ENCODE data around the gene PIK3R2.
"Not testable (repeated sequence)": the region's sequence is repeated elsewhere in the genome, so short reads cannot be mapped to it uniquely, and the experiment has no call there.

The PIK3R2 gene

DNA sequence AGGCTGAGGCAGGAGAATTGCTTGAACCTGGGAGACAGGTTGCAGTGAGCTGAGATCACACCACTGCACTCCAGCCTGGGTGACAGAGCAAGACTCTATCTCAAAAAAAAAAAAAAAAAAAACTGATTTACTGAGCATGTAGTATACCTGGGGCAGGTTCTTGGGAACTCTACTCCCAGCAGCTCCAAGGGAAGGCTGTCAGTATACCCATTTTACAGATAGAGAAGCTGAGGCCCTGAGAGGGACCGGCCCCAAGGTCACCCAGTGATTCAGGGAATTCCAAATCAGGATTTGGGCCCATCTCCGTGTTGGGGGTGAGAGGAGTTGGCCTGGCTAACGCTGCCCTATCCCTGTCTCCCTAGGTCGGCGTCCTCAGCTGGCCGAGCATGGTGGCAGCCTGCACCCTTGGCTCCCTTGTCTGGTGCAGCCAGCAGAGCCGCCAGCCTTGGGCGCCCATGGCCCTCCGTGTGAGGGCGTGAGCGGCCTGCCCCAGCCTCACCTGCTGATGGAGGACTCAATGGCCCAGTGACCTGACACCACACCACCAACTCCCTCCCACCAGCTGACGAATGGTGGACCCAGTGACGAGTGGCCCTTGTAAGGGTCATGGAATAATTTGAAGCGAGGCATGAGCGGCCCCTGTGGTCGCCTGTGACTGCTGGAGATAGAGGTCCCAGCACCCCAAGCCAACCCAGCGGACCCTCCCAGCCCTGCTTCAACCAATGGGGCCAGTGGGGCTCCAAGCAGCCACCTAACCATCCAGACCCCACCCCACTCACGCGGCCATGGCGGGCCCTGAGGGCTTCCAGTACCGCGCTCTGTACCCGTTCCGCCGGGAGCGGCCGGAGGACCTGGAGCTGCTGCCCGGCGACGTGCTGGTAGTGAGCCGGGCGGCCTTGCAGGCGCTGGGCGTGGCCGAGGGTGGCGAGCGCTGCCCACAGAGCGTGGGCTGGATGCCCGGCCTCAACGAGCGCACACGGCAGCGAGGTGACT lies 2.4 kb downstream of the PIK3R2 start:
- no peak for DNase-seq (ENCODE audit: low read depth in 2 of 2)

DNA sequence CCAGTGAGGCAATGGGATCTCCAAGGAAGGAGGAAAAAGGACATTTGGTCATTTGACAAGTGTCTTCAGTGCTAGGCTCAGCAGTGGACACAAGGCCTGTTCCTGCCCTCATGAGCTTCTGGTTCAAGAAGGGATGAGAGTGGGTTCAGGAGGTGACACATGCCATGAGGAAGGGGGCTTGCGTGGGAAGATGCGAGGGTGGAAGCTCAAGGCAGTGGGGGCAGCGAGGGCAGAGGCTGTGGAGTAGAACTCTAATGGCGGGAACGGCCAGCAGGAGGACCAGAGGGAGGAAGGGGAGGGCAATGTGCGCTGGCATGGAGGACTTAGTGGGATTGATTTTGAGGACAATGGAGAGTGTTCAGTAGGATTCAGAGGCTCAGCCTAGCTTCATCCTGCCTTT lies 3.3 kb downstream of the PIK3R2 start:
- no peak for DNase-seq (ENCODE audit: low read depth in 2 of 2)

DNA sequence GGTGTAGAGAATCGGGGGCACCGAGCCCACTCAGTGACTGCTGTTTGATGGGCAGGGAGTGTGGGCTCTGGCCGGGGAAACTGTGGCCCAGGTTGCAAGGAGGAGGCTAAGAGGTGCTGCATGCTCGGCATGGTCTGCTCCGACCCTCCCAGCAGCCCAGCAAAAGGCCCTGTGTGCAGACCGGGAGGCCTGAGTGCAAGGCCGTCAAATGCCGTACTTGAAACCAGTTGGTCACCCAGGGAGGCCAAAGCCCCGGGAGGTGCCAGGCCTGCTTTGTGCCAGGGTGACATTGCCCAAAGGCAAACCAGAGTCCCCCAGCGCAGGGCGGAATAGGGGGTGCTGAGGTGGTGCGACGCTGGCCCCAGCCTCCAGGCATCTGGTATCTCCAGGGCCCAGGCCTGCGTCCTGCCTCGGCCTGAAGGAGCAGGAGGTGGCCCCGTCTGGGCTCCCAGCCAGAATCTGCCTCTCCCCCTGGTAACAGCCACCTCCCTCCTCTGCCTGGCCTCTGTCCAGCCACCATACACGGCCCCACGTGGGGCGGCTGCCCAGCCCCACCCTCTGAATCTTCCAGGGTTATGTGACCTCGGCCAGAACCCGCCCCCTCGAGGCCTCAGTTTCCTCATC lies 4.0 kb downstream of the PIK3R2 start:
- DNase-seq (ENCODE audit: low read depth in 2 of 2), result no peak

DNA sequence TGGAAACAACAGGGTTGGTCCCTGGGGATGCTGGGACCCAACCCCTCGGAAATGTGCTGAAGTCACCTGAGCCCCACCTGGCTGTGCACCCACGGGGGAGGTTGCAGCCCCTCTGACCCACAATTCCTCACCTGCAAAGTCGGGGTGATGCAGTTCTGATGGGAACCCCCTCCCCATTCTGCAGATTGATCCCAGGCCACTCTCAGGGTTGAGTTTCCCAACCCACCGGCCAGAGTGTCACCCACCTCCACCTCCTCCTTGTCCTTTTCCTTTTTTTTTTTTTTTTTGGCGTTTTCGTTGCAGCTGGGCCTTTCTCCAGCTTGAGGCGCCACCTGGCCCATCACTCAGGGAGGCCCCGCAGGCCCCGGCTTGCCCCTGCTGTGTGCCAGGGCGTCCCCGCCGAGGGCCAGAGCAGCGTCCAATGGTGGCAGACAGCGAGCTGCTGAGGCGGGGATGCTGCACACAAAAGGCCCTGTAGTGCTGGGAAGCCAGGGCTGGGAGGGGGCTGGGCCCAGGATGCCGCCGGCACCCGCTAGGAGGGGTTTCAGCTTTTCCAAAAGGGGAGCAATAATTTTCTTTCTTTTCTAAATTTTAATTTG lies 4.6 kb downstream of the PIK3R2 start:
- no peak for DNase-seq (ENCODE audit: low read depth in 2 of 2)

DNA sequence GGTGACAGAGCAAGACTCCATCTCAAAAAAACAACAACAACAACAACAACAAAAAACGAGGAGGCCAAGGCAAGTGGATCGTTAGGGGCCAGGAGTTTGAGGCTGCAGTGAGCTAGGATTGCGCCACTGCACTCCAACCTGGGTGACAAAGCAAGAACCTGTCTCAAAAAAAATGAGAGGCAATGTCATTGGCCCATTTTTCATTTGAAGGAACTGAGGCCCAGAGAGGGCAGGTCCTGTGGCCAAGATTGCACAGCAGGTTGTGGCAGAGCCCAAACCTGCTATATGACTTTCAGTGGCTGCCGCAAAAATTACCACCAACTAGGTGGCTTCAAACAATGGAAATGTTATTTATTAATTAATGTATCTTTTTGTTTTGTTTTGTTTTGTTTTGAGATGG lies 5.5 kb downstream of the PIK3R2 start:
- no peak for DNase-seq (ENCODE audit: low read depth in 2 of 2)

DNA sequence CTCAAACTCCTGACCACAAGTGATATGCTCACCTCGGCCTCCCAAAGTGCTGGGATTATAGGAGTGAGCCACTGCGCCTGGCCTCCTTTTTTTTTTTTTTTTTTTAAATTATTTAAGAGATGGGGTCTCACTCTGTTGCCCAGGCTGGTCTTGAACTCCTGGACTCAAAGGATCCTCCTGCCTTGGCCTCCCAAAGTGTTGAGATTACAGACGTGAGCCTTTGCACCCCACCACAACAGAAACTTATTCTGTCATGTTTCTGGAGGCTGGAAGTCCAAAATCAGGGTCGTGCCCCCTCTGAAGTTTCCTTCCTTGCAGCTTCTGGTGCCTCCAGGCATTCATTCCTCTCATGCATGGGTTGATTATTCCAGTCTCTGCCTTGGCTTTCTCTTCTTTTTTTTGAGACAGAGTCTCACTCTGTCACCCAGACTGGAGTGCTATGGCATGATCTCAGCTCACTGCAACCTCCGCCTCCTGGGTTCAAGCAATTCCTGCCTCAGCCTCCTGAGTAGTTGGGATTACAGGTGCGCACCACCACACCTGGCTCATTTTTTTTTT lies 6.2 kb downstream of the PIK3R2 start:
- not testable (repeated sequence) for DNase-seq (ENCODE audit: low read depth in 2 of 2)

DNA sequence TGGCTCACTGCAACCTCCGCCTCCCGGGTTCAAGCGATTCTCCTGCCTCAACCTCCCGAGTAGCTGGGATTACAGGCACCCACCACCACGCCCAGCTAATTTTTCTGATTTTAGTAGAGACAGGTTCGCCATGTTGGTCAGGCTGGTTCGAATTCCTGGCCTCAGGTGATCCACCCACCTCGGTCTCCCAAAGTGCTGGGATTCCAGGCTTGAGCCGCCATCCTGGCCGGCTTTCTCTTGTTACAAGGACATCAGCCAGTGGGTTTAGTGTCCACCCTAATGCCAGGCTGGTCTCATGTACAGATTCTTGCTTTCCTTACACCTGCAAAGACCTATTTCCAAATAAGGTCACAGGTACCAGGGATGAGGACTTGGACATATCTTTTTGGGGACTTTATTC lies 6.8 kb downstream of the PIK3R2 start:
- no peak for DNase-seq (ENCODE audit: low read depth in 2 of 2)

DNA sequence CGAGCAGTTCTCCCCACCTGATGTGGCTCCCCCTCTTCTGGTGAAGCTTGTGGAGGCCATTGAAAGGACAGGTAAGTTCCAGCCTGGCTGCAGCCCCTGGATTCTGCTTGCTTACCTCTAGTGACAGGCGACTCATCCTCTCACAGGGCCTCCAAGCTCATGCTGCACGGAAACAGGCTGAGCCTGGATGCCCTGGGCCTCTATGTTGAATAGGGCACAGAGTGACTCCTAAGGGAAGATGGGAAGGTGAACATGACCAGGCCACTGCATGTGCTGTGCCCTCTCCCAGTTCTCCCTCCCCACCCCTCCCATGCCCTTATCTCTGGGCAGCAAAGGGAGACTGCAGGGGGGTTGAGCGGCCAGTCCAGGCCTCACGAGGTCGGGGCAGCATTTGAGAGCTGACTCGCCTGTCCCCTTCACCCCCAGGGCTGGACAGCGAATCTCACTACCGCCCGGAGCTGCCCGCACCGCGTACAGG lies 7.6 kb downstream of the PIK3R2 start:
- DNase-seq (ENCODE audit: low read depth in 2 of 2), result no peak

DNA sequence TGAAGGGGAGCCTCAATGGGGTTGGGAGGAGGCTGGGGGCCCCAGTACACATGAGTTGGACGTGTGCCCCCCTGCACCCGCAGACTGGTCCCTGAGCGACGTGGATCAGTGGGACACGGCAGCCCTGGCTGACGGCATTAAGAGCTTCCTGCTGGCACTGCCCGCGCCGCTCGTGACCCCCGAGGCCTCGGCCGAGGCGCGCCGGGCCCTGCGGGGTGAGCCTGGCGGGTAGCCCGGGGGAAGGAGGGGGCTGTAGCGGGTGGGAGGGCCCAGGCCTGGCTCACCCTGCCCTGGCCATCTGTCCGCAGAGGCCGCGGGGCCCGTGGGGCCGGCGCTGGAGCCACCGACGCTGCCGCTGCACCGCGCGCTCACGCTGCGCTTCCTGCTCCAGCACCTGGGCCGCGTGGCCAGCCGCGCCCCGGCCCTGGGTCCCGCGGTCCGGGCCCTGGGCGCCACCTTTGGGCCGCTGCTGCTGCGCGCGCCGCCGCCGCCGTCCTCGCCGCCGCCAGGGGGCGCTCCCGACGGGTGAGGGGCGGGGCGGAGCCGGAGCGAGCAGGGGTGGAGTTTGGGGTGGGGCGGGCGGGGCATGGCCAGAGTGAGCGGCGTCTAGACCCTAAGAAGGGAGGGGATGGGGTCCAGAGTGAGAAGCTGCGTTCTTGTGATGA lies 8.1 kb downstream of the PIK3R2 start:
- DNase-seq (ENCODE audit: low read depth in 2 of 2), result peak; percentile 71

DNA sequence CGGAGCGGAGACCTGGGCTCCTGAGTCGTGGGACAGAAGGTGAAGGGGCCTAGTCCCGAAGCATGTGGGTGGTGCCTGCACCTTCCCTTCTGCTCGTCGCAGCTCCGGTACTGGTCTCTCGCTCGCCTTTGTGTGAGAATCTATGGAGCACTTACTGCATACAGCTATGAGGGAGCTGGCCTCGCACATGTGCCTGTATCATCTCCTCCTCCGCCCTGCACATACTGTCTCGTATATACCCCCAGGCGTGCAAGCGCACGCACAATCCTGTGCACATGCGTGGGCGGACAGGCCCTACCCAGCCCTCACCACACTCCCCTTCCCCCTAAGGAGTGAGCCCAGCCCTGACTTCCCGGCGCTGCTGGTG lies 8.7 kb downstream of the PIK3R2 start:
- no peak for DNase-seq (ENCODE audit: low read depth in 2 of 2)

DNA sequence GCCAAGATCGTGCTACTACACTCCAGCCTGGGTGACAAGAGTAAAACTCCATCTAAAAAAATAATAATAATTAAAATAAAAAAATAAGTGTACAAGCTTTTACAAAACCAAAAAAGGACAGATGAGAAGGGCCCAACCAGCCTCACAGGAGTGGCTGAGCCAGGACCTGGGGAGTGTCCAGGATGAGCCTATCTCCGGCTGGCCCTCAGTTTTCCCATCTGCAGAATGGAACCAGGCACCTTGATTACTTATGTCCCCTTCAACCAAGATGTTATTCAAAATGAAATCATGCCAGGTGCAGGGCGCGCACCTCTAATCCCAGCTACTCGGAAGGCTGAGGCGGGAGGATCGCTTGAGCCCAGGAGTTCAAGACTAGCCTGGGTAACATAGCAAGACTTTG lies 11.1 kb downstream of the PIK3R2 start:
- DNase-seq (ENCODE audit: low read depth in 2 of 2), result no peak

DNA sequence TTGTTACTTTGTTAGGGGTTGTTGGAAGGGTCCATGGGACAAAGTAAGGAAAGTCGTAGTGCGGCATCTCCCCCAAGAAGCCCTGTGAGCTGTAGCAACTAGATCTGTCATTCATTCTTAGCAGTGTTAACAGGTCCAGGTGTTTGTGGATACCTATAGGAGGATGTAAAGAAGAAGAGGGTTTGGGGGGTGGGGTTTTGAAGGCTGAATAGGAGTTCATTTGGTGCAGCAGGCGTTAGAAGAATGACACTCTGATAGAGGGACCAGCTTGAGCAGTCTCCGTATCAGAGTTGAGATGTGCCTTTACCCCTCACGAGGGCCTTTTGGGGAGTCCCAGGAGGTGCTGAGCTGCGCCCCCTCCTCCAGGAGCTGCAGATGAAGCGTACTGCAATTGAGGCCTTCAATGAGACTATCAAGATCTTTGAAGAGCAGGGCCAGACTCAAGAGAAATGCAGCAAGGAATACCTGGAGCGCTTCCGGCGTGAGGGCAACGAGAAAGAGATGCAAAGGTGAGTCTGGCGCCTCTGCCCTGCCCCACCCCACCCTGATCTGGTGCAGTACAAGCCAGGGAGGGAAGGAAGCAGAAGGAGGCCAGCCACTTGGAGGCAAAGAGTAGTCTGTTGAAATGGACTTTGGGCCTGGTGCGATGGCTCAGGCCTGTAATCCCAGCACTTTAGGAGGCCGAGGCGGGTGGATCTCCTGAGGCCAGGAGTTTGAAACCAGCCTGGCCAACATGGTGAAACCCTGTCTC lies 13.0 kb downstream of the PIK3R2 start:
- no peak for DNase-seq (ENCODE audit: low read depth in 2 of 2)

DNA sequence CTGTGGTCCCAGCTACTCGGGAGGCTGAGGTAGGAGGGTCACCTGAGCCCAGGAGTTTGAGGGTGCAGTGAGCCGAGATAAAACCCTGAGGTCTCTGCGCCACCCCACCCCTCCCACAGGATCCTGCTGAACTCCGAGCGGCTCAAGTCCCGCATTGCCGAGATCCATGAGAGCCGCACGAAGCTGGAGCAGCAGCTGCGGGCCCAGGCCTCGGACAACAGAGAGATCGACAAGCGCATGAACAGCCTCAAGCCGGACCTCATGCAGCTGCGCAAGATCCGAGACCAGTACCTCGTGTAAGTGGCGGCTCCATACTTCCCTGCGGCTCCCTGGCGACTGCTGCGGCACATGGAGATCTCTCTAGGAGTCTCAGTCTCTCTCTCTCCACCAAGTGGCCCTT lies 14.0 kb downstream of the PIK3R2 start:
- DNase-seq (ENCODE audit: low read depth in 2 of 2), result no peak

DNA sequence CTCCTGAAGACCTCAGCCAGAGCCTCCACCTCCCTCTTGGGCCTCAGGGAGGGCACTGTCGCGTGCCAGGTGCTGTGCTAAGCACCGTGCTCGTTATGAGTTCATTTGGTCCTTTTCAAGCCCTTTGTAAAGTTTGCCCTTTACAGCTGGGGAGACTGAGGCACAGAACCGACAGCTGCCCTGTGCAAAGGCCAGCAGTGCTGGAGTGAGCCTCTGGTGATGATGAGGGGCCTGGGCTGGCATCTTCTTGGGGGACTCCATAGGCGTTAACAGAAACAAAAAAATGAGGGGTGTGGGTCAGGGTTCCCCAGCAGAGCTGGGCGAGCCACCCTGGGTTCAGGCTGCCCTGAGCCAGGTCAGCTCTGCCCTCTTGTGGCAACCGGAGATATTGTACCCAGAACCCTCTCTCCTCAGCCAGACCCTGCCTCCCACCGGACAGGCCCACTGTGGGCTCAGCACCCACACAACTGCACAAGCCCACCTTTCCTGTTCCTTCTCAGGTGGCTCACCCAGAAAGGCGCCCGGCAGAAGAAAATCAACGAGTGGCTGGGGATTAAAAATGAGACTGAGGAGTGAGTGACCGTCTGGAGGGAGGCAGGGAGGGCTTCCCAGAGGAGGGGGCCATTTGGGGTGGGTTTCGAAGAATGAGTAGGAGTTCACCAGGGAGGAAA lies 15.1 kb downstream of the PIK3R2 start:
- peak; percentile 27 to 32 for DNase-seq (ENCODE audit: low read depth in 2 of 2)

DNA sequence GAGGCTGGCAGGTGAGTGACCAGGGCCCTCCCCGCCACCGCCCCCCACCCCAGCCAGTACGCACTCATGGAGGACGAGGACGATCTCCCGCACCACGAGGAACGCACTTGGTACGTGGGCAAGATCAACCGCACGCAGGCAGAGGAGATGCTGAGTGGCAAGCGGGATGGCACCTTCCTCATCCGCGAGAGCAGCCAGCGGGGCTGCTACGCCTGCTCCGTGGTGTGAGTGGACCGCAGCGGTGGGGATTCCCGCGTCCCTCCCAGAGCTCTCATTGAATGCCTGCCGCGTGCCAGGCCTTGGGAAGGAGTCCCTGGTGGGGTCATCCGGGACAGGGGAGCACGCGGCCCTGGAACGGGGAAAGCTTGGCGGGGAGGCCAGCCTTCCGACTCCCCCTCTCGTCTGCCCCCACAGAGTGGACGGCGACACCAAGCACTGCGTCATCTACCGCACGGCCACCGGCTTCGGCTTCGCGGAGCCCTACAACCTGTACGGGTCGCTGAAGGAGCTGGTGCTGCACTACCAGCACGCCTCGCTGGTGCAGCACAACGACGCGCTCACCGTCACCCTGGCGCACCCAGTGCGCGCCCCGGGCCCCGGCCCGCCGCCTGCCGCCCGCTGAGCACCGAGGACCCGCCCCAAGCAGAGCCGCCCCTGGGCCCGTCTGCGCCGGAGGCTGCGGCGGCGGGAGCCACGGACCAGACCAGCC lies 15.9 kb downstream of the PIK3R2 start:
- no peak for DNase-seq (ENCODE audit: low read depth in 2 of 2)

DNA sequence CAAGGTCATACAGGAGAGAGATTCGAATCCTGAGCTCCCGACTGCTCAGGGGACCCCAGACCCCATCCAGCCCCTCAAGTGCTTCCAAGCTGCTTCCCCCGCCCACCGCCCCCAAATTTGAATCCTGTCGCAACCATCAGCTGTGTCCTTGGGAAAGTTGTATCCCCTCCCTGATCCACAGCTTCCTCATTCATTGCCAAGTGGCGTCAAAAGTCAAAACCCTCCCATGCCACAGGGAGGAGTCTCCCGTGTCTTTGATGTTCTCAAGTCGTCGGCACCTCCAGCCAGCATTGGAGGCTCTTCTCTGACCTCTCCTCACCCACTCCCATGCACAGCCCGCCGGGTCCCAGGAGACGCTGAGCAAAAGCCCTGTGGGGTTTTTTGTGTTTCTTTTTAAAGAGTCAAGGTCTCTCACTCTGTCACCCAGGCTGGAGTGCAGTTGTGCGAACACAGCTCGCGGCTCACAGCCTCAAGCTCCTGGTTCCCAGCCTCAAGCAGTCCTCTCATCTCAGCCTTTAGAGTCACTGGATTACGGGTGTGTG lies 17.8 kb downstream of the PIK3R2 start:
- no peak for DNase-seq (ENCODE audit: low read depth in 2 of 2)

DNA sequence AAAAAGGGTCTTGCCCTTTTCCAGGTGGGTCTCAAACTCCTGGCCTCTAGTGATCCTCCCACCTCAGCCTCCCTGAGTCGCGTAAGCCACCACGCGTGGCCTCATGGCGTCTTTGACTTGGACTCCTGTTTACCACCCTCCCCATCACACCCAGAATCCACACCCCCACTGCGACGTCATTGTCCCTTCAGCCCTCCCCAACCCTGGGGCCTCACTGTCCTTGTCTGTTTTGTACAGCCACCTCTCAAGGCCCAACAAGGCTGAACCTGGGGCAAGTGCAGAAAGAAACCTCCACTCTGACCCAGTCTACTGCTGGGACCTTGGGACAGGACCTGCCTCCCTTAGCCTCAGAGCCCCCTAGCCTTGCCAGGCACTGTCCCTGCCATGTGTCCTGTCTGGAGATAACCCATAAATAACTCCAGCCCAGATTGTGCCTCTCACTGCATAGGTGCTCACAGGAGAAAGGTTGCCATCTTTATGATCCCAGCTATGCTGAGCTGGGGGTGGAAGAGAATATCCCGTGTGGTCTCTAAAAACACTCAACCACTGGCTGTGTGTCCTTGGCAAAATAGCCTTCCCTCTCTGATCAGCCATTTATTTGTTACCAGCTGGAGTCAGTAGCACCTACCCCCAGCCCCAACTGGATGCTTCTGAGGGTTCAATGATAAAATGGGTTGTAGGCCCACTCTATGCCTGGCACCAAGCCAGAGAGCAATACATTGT lies 18.8 kb downstream of the PIK3R2 start:
- DNase-seq (ENCODE audit: low read depth in 2 of 2), result no peak

DNA sequence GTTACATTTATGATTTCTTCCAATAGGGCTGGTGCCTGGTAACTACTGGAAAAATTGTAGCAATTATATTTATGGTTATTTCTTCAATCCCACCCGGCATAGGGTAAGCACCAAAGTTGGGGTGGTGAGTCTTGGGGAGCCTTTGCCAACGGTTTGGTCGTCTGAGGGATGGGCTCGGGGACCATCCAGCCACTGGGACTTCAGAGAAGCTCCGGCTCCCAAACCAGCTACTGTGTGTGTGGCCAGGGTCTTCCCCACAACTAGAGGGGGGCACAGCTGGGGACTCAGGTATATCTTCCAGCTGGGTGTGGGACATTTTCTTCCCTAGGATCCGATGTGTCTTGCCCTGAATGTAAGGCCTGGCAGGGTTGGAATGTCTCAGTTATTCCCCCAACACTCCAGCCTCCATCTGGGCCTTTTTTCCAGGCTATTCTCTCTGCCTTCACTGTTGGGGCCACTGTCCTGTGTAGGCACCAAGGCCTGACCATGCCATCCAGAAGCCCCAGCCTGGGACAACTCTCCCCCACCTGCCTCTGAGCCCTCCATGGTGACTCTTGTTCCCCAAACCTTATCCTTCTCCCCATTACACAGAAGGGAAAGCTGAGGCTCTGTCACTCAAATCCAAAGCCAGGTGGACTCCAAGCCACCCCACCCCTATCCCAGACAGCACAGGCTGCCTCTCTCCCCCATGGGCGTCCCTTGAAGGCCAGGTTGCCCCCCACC lies 19.5 kb downstream of the PIK3R2 start:
- DNase-seq (ENCODE audit: low read depth in 2 of 2), result no peak

All from stimulated activated CD4-positive, alpha-beta T cell treated with anti-CD3 and anti-CD28 coated beads, Interleukin-1b, Interleukin-23, amount 100 ng/mL, for 1 hour (primary cell).